Stimulated activated CD4-positive, alpha-beta T cell treated with anti-CD3 and anti-CD28 coated beads, Interleukin-12 subunit alpha, Interleukin-12 subunit beta, amount 100 ng/mL, for 48 hours (primary cell): ENCODE results near the gene CTSG.
"Not testable (repeated sequence)": the region's sequence is repeated elsewhere in the genome, so short reads cannot be mapped to it uniquely, and the experiment has no call there.

Experiments
- DNase-seq, 3 donors: peaks; one replicate each; pipeline ENCODE4 v3.0.0-alpha.2; 2020; ENCODE audit warnings: low read depth in 2 of 3, low spot score in 1 of 3

The CTSG gene

DNA sequence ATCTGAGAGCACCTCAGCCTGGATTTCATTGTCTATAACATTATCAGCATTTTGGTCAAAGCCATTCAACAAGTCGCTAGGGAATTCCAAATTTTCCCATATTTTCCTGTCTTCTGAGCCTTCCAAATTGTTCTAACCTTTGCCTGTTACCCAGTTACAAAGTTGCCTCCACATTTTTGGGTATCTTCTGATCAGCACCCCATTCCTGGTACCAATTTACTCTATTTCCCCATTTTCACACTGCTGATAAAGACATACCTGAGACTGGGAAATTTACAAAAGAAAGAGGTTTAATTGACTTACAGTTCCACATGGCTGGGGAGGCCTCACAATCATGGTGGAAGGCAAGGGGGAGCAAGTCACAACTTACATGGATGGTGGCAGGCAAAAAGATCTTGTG lies 27.0 kb downstream of the CTSG start:
- DNase-seq: not testable (repeated sequence)

DNA sequence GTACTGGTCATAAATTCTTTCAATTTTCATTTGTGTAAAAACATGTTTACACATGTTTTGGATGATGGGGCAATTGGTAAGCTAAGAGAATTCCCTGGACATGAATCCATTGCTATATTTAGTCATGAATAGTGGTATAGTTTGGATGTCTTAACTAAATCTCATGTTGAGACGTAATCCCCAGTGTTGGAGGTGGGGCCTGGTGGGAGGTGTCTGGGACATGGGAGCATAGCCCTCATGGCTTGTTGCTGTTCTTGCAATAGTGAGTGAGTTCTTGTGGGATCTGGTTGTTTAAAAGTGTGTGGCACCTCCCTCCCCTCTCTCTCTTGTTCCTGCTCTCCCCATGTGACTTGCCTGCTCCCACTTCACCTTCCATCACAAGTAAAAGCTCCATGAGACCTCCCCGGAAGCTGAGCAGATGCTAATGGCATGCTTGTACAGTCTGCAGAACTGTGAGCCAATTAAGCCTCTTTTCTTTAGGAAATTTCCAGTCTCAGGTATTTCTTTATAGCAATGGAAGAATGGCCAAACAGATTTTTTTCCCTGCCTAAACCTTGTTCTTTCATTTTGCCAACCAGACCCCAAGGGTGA lies 33.6 kb downstream of the CTSG start:
- DNase-seq: no peak

DNA sequence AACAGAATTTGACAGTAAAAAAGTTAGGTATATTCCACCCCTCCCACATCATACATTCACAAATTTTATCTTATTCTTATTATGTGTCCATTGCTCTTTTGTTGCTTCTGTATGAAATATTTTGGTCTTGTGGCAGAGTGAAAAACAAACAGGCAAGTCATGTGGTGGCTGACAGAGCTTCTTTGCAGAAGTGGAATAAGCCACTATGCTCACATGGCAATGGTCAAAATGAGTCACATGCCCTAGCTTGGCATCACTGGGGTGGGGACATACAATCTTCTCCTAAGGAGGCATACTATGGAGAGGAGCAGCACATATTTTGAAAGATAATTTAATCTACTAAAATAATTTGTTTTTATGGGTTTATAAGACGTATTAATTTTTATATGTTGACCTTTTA lies 40.3 kb downstream of the CTSG start:
- DNase-seq: no peak

DNA sequence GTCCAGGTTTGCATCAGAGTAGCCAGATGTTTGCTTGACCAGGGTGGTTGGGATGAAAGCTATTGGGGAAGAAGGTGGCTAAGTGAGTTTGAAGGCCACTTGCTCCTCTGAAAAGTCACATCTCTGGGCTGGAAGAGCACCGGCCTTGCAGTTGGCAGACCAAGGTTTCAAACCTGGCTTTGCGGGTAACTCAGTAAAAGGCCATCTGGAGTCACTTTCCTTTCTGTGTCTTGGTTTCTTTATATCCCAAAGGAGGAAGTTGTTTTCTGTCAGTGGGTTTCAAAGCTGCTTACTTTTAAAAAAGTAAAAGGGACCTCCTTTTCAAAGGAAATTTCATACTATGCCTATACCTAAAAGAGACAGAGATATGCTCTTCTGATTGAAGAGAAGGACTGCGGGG lies 41.8 kb downstream of the CTSG start:
- DNase-seq: no peak

DNA sequence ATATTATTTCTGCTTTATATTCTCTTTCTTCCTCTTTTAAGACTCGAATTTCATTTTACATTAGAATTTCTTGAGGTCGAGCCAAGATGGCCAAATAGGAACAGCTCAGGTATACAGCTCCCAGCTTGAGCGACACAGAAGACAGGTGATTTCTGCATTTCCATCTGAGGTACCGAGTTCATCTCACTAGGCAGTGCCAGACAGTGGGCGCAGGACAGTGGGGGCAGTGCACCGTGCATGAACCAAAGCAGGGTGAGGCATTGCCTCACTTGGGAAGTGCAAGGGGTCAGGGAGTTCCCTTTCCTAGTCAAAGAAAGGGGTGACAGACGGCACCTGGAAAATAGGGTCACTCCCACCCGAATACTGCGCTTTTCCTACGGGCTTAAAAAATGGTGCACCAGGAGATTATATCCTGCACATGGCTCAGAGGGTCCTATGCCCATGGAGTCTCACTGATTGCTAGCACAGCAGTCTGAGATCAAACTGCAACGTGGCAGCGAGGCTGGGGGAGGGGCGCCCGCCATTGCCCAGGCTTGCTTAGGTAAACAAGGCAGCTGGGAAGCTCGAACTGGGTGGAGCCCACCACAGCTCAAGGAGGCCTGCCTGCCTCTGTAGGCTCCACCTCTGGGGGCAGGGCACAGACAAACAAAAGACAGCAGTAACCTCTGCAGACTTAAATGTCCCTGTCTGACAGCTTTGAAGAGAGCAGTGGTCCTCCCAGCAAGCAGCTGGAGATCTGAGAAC lies 50.0 kb downstream of the CTSG start:
- not testable (repeated sequence) for DNase-seq
